ENCODE data around the gene CST5.
"Not testable (repeated sequence)": the region's sequence is repeated elsewhere in the genome, so short reads cannot be mapped to it uniquely, and the experiment has no call there.

The CST5 gene

DNA sequence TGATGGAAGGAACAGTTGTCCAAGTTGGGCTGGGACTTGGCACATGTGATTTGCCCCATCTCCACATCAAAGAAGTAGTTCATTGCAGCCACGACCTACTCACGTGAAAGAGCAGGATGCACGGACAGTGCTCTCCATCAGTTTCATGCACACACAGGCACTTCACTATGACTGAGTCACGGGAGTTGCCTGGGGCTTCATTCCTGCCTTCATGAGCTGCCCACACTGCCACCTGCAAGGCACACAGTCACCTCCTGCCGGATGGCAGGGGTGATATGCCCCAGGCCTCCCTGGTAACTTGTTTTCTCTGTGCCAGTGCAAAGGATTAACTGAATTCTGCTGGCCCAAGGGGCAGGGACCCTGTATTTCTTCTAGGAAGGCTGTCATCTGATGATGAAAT is 22.8 kb downstream of the CST5 start:
- in situ Hi-C loops (cut with HindIII; ENCODE audit: low sequenced_read_pairs), result no loop called here

DNA sequence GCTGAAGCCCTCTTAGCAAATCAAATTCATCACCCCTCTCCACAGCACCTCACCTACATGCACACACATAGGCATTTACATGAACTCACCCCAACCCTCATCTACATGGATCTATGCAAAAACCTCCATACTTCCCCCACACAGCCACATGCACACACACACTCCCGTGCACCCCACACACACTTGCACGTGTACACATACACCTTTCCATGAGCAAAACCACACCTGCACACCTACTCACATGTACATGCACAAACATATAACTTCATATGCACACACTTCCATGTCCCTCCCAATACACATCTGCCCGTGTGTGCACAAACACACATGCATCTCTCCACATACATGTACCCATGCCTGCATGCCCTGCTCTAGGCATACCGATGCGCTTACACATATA is 23.3 kb downstream of the CST5 start:
- in situ Hi-C loops (cut with HindIII; ENCODE audit: low sequenced_read_pairs), result no loop called here

GRCh38 chr20:23841693-23842092 is 37.9 kb downstream of the CST5 start:
- in situ Hi-C loops (cut with HindIII; ENCODE audit: low sequenced_read_pairs), result no loop called here

DNA sequence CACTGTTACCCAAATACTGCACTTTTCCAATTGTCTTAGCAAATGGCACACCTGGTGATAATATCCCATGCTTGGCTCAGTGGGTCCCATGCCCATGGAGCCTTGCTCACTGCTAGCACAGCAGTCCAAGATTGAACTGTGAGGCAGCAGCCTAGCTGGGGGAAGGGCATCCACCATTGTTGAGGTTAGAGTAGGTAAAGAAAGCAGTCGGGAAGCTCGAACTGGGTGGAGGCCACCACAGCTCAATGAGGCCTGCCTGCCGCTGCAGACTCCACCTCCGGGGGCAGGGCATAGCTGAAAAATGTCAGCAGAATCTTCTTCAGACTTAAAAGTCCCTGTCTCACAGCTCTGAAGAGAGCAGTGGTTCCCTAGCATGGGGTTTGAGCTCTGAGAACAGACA is 43.8 kb downstream of the CST5 start:
- in situ Hi-C loops (cut with HindIII; ENCODE audit: low sequenced_read_pairs), result no loop called here

DNA sequence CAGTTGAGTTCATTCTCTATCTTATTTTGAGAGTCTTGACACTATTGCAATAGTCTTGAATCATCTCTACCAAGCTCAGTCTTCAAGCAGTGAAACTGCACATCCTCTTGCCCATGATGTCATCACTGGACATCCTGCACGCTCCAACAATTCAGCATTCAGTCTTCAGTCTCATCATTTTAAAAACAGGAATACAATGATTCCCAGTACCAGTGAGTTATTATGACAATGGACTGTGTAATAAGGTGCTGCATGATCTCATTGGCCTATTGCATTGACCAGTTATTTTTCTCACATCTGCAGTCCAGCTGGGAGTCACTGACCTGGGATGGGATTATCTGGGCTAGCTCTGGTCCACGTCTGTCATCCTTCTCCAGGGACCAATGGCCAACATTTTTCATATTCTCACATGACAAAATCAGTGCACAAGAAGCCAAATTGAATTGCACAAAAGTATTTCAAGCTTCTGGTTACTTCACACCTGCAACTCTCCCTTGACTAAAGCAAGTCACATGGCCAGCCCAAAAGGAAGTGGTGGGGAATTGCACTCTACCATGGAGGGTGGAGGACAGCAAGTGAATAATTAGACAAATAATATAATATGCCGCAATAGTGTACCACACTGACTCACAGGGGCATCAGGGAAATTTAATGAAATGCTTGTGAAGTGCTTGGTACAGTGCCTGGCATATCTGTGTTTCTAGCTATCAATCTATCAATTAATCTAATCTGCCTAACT is 46.6 kb downstream of the CST5 start:
- in situ Hi-C loops (cut with HindIII; ENCODE audit: low sequenced_read_pairs), result no loop called here

GRCh38 chr20:23831961-23832360 is 47.6 kb downstream of the CST5 start:
- in situ Hi-C loops (cut with HindIII; ENCODE audit: low sequenced_read_pairs), result not testable (repeated sequence)

- in situ Hi-C loops (cut with HindIII; ENCODE audit: low sequenced_read_pairs), result no loop called here
Observed at GRCh38 chr20:23826541-23827021, 53.0 kb downstream of the CST5 start, which contains the start of gene CST2. TSS of gene CST2 (minus strand) at chr20:23826729. CDS start at chr20:23826660, 69 bp downstream.
